ENCODE measurements around the gene MADCAM1.

DNA sequence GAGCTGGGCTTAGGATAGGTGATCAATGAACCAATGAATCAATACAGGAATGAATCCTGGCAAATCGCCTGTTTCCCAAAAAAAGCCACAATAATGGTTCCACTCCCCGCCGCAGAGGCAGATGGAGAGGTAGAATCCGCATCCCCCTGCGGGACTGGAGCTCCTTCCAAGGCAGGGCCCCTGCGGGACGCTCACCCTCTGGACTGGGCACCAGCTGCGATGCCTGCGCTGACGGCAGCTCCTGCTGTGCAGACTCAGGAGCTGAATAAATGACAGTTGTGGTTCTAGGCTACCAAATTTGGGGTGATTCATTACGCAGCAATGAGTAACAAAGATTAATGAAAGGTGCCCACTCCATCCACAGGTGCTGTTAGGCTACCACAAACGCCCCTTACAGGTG, 26.4 kb downstream of the MADCAM1 start:
- TF ChIP-seq, protein P1, sequence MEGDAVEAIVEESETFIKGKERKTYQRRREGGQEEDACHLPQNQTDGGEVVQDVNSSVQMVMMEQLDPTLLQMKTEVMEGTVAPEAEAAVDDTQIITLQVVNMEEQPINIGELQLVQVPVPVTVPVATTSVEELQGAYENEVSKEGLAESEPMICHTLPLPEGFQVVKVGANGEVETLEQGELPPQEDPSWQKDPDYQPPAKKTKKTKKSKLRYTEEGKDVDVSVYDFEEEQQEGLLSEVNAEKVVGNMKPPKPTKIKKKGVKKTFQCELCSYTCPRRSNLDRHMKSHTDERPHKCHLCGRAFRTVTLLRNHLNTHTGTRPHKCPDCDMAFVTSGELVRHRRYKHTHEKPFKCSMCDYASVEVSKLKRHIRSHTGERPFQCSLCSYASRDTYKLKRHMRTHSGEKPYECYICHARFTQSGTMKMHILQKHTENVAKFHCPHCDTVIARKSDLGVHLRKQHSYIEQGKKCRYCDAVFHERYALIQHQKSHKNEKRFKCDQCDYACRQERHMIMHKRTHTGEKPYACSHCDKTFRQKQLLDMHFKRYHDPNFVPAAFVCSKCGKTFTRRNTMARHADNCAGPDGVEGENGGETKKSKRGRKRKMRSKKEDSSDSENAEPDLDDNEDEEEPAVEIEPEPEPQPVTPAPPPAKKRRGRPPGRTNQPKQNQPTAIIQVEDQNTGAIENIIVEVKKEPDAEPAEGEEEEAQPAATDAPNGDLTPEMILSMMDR (conservative IDR thresholded peaks at IDR 0.05; ENCODE audit: low read length), result no peak
- TF ChIP-seq EZH2phosphoT487 (IDR thresholded peaks at IDR 0.05; ENCODE audit: borderline replicate concordance), result no peak
